ENCODE results near the gene KAZALD1.

KAZALD1 gene

DNA sequence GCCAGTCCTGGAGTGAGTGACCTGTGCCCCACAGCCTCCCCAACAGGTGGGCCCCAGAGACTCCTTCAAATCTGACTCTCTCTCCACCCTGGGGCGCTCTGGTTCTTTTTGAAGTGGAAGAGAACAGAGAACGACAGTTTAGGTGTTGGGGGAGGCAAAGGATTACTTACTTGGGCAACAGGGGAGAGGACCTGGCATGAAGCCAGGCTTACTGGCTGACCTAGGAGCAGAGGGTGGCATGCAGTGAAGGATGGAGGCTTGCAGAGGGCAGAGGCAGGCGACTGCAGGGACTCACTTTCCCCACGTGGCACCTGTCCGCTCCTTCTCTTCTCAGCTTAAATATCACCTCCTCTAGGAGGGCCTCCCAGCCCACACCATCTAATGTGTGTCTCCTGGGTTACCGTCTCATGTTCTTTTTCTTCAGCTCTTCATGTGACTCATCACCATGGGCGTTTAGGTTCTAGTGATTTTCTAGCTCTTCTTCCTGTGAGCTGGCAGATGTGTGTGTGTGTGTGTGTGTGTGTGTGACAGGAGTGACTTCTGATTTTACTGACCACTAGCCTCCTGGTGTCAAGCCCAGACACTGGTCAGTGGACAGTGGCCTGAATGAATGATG lies 46.7 kb upstream of the KAZALD1 start:
- Histone ChIP-seq H3K79me1 (ENCODE audit: low read length) (no peaks in the 10 kb centered on the region), H3K4me3 (ENCODE audit: low read depth, low read length) (no peak overlapping the region)
- WGBS (ENCODE audit: extremely low coverage, insufficient coverage, insufficient read length) = no CpG with 5 or more reads among the region's 7 CpGs

DNA sequence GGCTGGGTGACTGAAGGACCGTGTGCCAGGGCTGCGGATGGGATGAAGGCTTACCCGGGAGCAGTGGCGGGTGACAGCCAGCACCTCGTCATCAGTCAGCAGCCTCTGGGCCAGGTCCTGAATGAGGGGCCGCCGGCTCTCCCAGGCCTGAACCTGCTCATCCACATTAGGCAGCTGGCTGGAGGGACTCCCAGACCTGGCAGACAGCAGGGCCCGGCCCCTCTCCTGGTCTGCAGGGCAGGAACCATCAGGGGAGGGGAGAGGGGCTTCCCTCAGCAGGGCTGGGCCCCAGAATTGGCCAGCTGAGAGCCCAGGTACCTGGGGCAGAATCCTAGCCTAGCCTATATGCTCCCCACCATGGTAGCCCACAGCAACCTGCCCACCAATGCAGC lies 46.2 kb upstream of the KAZALD1 start:
- Histone ChIP-seq H2AFZ (ENCODE audit: insufficient read depth, low read length, poor library complexity) (no peak overlapping the region), H2BK120ac (ENCODE audit: insufficient read depth, low read length, poor library complexity) (no peak overlapping the region), H3K4me3 (ENCODE audit: low read depth, low read length) (no peak overlapping the region), H4K91ac (ENCODE audit: low read depth, low read length) (no peak overlapping the region), H2AK5ac (ENCODE audit: low read length) (no peak overlapping the region), H3K4me2 (ENCODE audit: low read length) (no peak overlapping the region), H3K14ac (ENCODE audit: low read length) (no peak overlapping the region), H3K27me3 (ENCODE audit: insufficient read depth, low read length) (peaks cover 9% of the 10 kb centered on the region), H3K9me3 (ENCODE audit: insufficient read depth, low read depth, low read length) (peaks cover 2% of the 10 kb centered on the region), H2BK12ac (ENCODE audit: low read length) (no peak overlapping the region), H3K4me1 (ENCODE audit: control insufficient read depth in 1 of 2, insufficient read depth in 2 of 2, low read length in 2 of 2) (peaks cover 7 to 13% of the 10 kb centered on the region in 2 experiments), H3K18ac (ENCODE audit: low read length) (no peak overlapping the region), H3K79me1 (ENCODE audit: low read length) (no peaks in the 10 kb centered on the region), H4K8ac (ENCODE audit: low read depth, low read length) (no peak overlapping the region), H4K12ac (ENCODE audit: low read depth, low read length) (no peak overlapping the region), H3K79me2 (ENCODE audit: control insufficient read depth, insufficient read depth, low read length, poor library complexity) (no peaks in the 10 kb centered on the region), H3K4ac (ENCODE audit: low read depth, low read length) (no peak overlapping the region), H3K23ac (ENCODE audit: low read length) (no peak overlapping the region), H3K27ac (ENCODE audit: low read depth, low read length) (no peak overlapping the region), H3K36me3 (ENCODE audit: control insufficient read depth in 1 of 2, insufficient read depth in 2 of 2, low read length in 2 of 2) (no peaks in the 10 kb centered on the region), H2BK5ac (ENCODE audit: low read depth, low read length, poor library complexity) (no peak overlapping the region), H3K9ac (ENCODE audit: low read length) (no peak overlapping the region)
- no peak for DNase-seq
- no CpG with 5 or more reads among the region's 8 CpGs for WGBS (ENCODE audit: extremely low coverage, insufficient coverage, insufficient read length)

More for the DNA sequence above, 46.7 kb upstream of the KAZALD1 start:
- Histone ChIP-seq H2AK5ac (ENCODE audit: low read length) (no peak overlapping the region), H3K27me3 (ENCODE audit: insufficient read depth, low read length) (peaks cover 9% of the 10 kb centered on the region), H3K9ac (ENCODE audit: low read length) (no peak overlapping the region), H3K4me1 (ENCODE audit: control insufficient read depth in 1 of 2, insufficient read depth in 2 of 2, low read length in 2 of 2) (peaks cover 7 to 13% of the 10 kb centered on the region in 2 experiments), H3K9me3 (ENCODE audit: insufficient read depth, low read depth, low read length) (peaks cover 2% of the 10 kb centered on the region), H3K36me3 (ENCODE audit: control insufficient read depth in 1 of 2, insufficient read depth in 2 of 2, low read length in 2 of 2) (no peaks in the 10 kb centered on the region), H3K18ac (ENCODE audit: low read length) (no peak overlapping the region), H3K79me2 (ENCODE audit: control insufficient read depth, insufficient read depth, low read length, poor library complexity) (no peaks in the 10 kb centered on the region), H3K4me2 (ENCODE audit: low read length) (no peak overlapping the region), H2AFZ (ENCODE audit: insufficient read depth, low read length, poor library complexity) (no peak overlapping the region), H3K4ac (ENCODE audit: low read depth, low read length) (no peak overlapping the region), H4K8ac (ENCODE audit: low read depth, low read length) (no peak overlapping the region), H2BK12ac (ENCODE audit: low read length) (no peak overlapping the region), H3K23ac (ENCODE audit: low read length) (no peak overlapping the region), H2BK5ac (ENCODE audit: low read depth, low read length, poor library complexity) (no peak overlapping the region), H3K27ac (ENCODE audit: low read depth, low read length) (no peak overlapping the region), H3K14ac (ENCODE audit: low read length) (no peak overlapping the region), H4K12ac (ENCODE audit: low read depth, low read length) (no peak overlapping the region), H4K91ac (ENCODE audit: low read depth, low read length) (no peak overlapping the region), H2BK120ac (ENCODE audit: insufficient read depth, low read length, poor library complexity) (no peak overlapping the region)
- no peak for DNase-seq

DNA sequence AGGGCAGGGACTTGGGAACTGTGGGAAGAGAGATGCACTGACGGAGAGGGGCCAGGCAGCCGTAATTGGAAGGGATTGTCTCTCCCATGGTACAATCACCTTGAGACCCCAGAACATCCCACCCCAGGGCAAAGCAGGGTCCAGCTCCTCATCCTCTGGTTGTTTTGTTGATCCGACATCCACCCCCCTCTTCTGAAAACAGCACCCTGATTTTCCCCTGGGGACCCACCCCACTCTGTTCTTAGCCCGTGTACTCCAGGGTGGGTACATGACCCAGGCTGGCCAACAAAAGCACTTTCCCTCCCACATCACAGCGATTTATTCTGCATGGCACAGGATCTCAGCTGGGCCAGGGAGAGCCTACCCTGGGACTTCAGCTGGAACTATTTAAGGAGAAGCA lies 45.0 kb upstream of the KAZALD1 start:
- no peaks in the 10 kb centered on the region for H3K79me2 ChIP-seq (ENCODE audit: control insufficient read depth, insufficient read depth, low read length, poor library complexity)
- H2BK12ac ChIP-seq (ENCODE audit: low read length) = no peak overlapping the region
- H2AFZ ChIP-seq (ENCODE audit: insufficient read depth, low read length, poor library complexity) = no peak overlapping the region
- no peak overlapping the region for H4K8ac ChIP-seq (ENCODE audit: low read depth, low read length)
- no peak for DNase-seq
- H4K12ac ChIP-seq (ENCODE audit: low read depth, low read length) = no peak overlapping the region
- no peaks in the 10 kb centered on the region for H3K79me1 ChIP-seq (ENCODE audit: low read length)
- H3K4me3 ChIP-seq (ENCODE audit: low read depth, low read length) = no peak overlapping the region
- no peak overlapping the region for H4K91ac ChIP-seq (ENCODE audit: low read depth, low read length)
- WGBS (ENCODE audit: extremely low coverage, insufficient coverage, insufficient read length) = no CpG with 5 or more reads among the region's 5 CpGs
- peaks cover 9% of the 10 kb centered on the region for H3K27me3 ChIP-seq (ENCODE audit: insufficient read depth, low read length)
- no peak overlapping the region for H3K18ac ChIP-seq (ENCODE audit: low read length)
- no peak overlapping the region for H3K23ac ChIP-seq (ENCODE audit: low read length)
- no peak overlapping the region for H2BK120ac ChIP-seq (ENCODE audit: insufficient read depth, low read length, poor library complexity)
- no peak overlapping the region for H3K4me2 ChIP-seq (ENCODE audit: low read length)
- no peak overlapping the region for H3K14ac ChIP-seq (ENCODE audit: low read length)
- peaks cover 2% of the 10 kb centered on the region for H3K9me3 ChIP-seq (ENCODE audit: insufficient read depth, low read depth, low read length)
- H2AK5ac ChIP-seq (ENCODE audit: low read length) = no peak overlapping the region
- no peak overlapping the region for H3K27ac ChIP-seq (ENCODE audit: low read depth, low read length)
- no peak overlapping the region for H3K4ac ChIP-seq (ENCODE audit: low read depth, low read length)
- H2BK5ac ChIP-seq (ENCODE audit: low read depth, low read length, poor library complexity) = no peak overlapping the region
- H3K4me1 ChIP-seq (ENCODE audit: control insufficient read depth in 1 of 2, insufficient read depth in 2 of 2, low read length in 2 of 2) = peaks cover 7 to 13% of the 10 kb centered on the region in 2 experiments
- no peak overlapping the region for H3K9ac ChIP-seq (ENCODE audit: low read length)
- no peaks in the 10 kb centered on the region for H3K36me3 ChIP-seq (ENCODE audit: control insufficient read depth in 1 of 2, insufficient read depth in 2 of 2, low read length in 2 of 2)

DNA sequence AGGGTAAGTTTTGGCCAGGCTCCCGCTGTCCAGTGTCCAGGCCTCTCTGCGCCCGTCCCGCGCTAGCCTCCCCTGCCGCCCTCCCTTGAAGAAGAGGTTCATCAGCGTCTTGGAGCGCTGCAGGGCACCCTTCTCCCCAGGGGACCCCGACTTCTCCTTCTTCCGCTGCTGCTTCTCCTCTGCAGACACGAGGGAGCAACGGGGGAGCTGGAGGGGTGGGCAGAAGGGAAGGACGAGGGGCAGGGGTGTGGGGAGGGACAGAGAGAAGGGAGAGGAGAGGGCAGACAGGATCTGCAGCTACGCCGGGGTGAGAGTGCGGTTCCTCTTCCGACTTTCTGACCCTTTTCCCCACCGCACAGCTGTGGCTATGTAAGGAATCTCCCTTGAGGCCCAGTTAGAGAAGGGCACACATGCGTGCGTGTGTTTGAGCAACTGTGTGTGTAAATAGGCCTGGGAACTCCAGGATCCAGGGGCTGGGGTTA lies 43.6 kb upstream of the KAZALD1 start:
- Histone ChIP-seq H3K4me1 (ENCODE audit: control insufficient read depth in 1 of 2, insufficient read depth in 2 of 2, low read length in 2 of 2) (peaks cover 7 to 13% of the 10 kb centered on the region in 2 experiments), H3K36me3 (ENCODE audit: control insufficient read depth in 1 of 2, insufficient read depth in 2 of 2, low read length in 2 of 2) (no peaks in the 10 kb centered on the region), H3K9me3 (ENCODE audit: insufficient read depth, low read depth, low read length) (peaks cover 2% of the 10 kb centered on the region), H2AK5ac (ENCODE audit: low read length) (peak overlapping the region; percentile 17), H3K9ac (ENCODE audit: low read length) (no peak overlapping the region), H3K23ac (ENCODE audit: low read length) (no peak overlapping the region), H3K27ac (ENCODE audit: low read depth, low read length) (no peak overlapping the region), H4K91ac (ENCODE audit: low read depth, low read length) (no peak overlapping the region), H3K4me2 (ENCODE audit: low read length) (peak overlapping the region; percentile 43), H3K4me3 (ENCODE audit: low read depth, low read length) (no peak overlapping the region), H2AFZ (ENCODE audit: insufficient read depth, low read length, poor library complexity) (no peak overlapping the region), H3K27me3 (ENCODE audit: insufficient read depth, low read length) (peaks cover 9% of the 10 kb centered on the region), H4K12ac (ENCODE audit: low read depth, low read length) (no peak overlapping the region), H3K14ac (ENCODE audit: low read length) (no peak overlapping the region), H3K79me2 (ENCODE audit: control insufficient read depth, insufficient read depth, low read length, poor library complexity) (no peaks in the 10 kb centered on the region), H2BK120ac (ENCODE audit: insufficient read depth, low read length, poor library complexity) (no peak overlapping the region), H3K79me1 (ENCODE audit: low read length) (no peaks in the 10 kb centered on the region), H2BK5ac (ENCODE audit: low read depth, low read length, poor library complexity) (no peak overlapping the region), H3K4ac (ENCODE audit: low read depth, low read length) (no peak overlapping the region), H4K8ac (ENCODE audit: low read depth, low read length) (no peak overlapping the region), H2BK12ac (ENCODE audit: low read length) (no peak overlapping the region), H3K18ac (ENCODE audit: low read length) (no peak overlapping the region)
- peak in 1 of 2 donors; percentile 32 for DNase-seq
- WGBS (ENCODE audit: extremely low coverage, insufficient coverage, insufficient read length) = no CpG with 5 or more reads among the region's 20 CpGs
